HepG2 (cell line): ENCODE data around the gene ATP7A. TPM values are rescaled to one million over a fixed set of nuclear protein-coding genes. Genes with fewer than 3 reads are reported as not detected.
"Not testable (repeated sequence)": the region's sequence is repeated elsewhere in the genome, so short reads cannot be mapped to it uniquely, and the experiment has no call there.

Experiments used
- ATAC-seq: fragments of 200-7000 bp; cut with Tn5 transposase; 3 replicates; pipeline ENCODE4 v1.9.1; 2020; ENCODE audit warnings: mild to moderate bottlenecking, moderate library complexity
- BruUV-seq: library from RNA; stranded (reverse); fragments of 400-500 nt; replicated peaks from 2 replicates; lab custom pipeline; 2021; lab: Mats Ljungman, UMichigan
- CTCF ChIA-PET: fragments of 300-600 bp; formaldehyde crosslinking; extraction: SDS; loops from one replicate; lab custom pipeline; 2021; ENCODE audit warnings: low total read pairs, inconsistent platforms, low intra/inter-chr PET ratio; lab: Yijun Ruan, JAX
- POLR2A ChIA-PET: fragments of 350-600 bp; sonication (Branson Sonifier 250); formaldehyde crosslinking; loops from one replicate; lab custom pipeline; 2020; ENCODE audit warnings: antibody characterized with exemption, inconsistent platforms; lab: Yijun Ruan, JAX
- DNase-seq: peaks from one replicate; pipeline ENCODE4 v3.0.0-alpha.2; 2015; ENCODE audit warnings: low spot score
- FAIRE-seq: peaks from 3 replicates; lab custom pipeline; 2011; peaks lifted over from hg19 to GRCh38; lab: Jason Lieb, UNC
- H2AFZ ChIP-seq: one replicate; pipeline ENCODE4 v1.6.1; 2011; ENCODE audit warnings: low read length, inconsistent platforms
- H3K27ac ChIP-seq: fragments of 300-600 bp; 3 replicates; pipeline ENCODE4 v1.8.0; 2011; ENCODE audit warnings: mixed run types, mild to moderate bottlenecking, mixed read lengths, low read length, inconsistent platforms; ENCODE audit not compliant: insufficient read depth; ENCODE audit errors: extremely low read length
- H3K27me3 ChIP-seq, 2 experiments: fragments of 200-600 bp in 1 of 2; 2 replicates in 1 of 2; 3 replicates in 1 of 2; pipeline versions ENCODE4 v1.6.0 to v1.8.0; 2011; ENCODE audit warnings: low read length in 2 of 2, mild to moderate bottlenecking in 2 of 2, moderate library complexity in 2 of 2, inconsistent platforms in 1 of 2; ENCODE audit not compliant: insufficient read depth in 2 of 2, control insufficient read depth in 1 of 2
- H3K36me3 ChIP-seq, 2 experiments: fragments of 200-600 bp in 1 of 2; replicated peaks in 1 of 2; 2 replicates in 1 of 2; 3 replicates in 1 of 2; pipeline versions ENCODE4 v1.5.1 to v1.8.0; 2011; ENCODE audit warnings: low read length in 2 of 2, inconsistent platforms in 1 of 2; ENCODE audit not compliant: insufficient read depth in 2 of 2, control insufficient read depth in 1 of 2
- H3K4me1 ChIP-seq: 2 replicates; pipeline ENCODE4 v1.5.1; 2012; ENCODE audit warnings: low read length, inconsistent platforms; ENCODE audit not compliant: insufficient read depth
- H3K4me2 ChIP-seq: 2 replicates; pipeline ENCODE4 v1.6.0; 2011; ENCODE audit warnings: low read depth, low read length, inconsistent platforms
- H3K4me3 ChIP-seq, 3 experiments: fragments of 200-600 bp in 1 of 3; sonication (generic), shearing (Covaris generic) in 1 of 3; replicated peaks in 1 of 3; 2 replicates each; pipeline ENCODE4 v1.5.1; 2011 to 2016; ENCODE audit warnings: low read length in 3 of 3, inconsistent platforms in 2 of 3, low read depth in 2 of 3, mild to moderate bottlenecking in 2 of 3, control low read depth in 1 of 3, mixed read lengths in 1 of 3; ENCODE audit not compliant: insufficient read depth in 1 of 3
- H3K79me2 ChIP-seq: one replicate; pipeline ENCODE4 v1.6.1; 2011; ENCODE audit warnings: low read length, inconsistent platforms; ENCODE audit not compliant: insufficient read depth
- H3K9ac ChIP-seq: 2 replicates; pipeline ENCODE4 v1.6.0; 2011; ENCODE audit warnings: mild to moderate bottlenecking, low read depth, low read length, inconsistent platforms; ENCODE audit not compliant: insufficient read depth
- H3K9me3 ChIP-seq: 2 replicates; pipeline ENCODE4 v1.5.1; 2012; ENCODE audit warnings: mild to moderate bottlenecking, low read length
- H4K20me1 ChIP-seq: 2 replicates; pipeline ENCODE4 v1.6.0; 2011; ENCODE audit warnings: inconsistent platforms, mild to moderate bottlenecking, low read length, moderate library complexity; ENCODE audit not compliant: insufficient read depth
- CENPBD1 ChIP-seq: sonication (generic); formaldehyde crosslinking; IDR thresholded peaks from 2 replicates; pipeline ENCODE4 v1.8.0; 2022; ENCODE audit warnings: missing genetic modification reagents, low read depth, mild to moderate bottlenecking, borderline replicate concordance
- FOXA1 ChIP-seq, 2 experiments: fragments of 450-650 bp in 1 of 2; sonication (generic) in 1 of 2; formaldehyde crosslinking in 1 of 2; IDR thresholded peaks; 2 replicates each; pipeline versions ENCODE4 v1.4.0 to v1.6.1; 2016 to 2020; ENCODE audit warnings: missing genetic modification reagents in 1 of 2
- GATAD1 ChIP-seq: IDR thresholded peaks from 2 replicates; pipeline ENCODE4 v1.6.1; 2016; ENCODE audit warnings: missing genetic modification reagents, missing compliant biosample characterization
- KLF13 ChIP-seq: sonication (generic); formaldehyde crosslinking; IDR thresholded peaks from 2 replicates; pipeline ENCODE4 v1.4.0; 2020; ENCODE audit warnings: mild to moderate bottlenecking, missing genetic modification reagents
- RNF2 ChIP-seq: fragments of 450-650 bp; conservative IDR thresholded peaks from 2 replicates; pipeline ENCODE4 v1.6.1; 2016; ENCODE audit warnings: low read depth
- SIX1 ChIP-seq: sonication (generic); formaldehyde crosslinking; IDR thresholded peaks from 2 replicates; pipeline ENCODE4 v1.4.0; 2020; ENCODE audit warnings: missing genetic modification reagents, borderline replicate concordance
- TCF12 ChIP-seq, 2 experiments: fragments of 450-650 bp in 1 of 2; sonication (generic) in 1 of 2; formaldehyde crosslinking in 1 of 2; IDR thresholded peaks; 2 replicates each; pipeline versions ENCODE4 v1.6.1 to v1.8.0; 2017 to 2022; ENCODE audit warnings: antibody characterized with exemption in 1 of 2, mild to moderate bottlenecking in 1 of 2, missing genetic modification reagents in 1 of 2, moderate library complexity in 1 of 2
- ZBTB38 ChIP-seq: sonication (generic); formaldehyde crosslinking; IDR thresholded peaks from 2 replicates; pipeline ENCODE4 v1.5.1; 2020; ENCODE audit warnings: mild to moderate bottlenecking, missing genetic modification reagents
- ZKSCAN8 ChIP-seq: IDR thresholded peaks from 2 replicates; pipeline ENCODE4 v1.6.1; 2016; ENCODE audit warnings: borderline replicate concordance, missing genetic modification reagents, missing compliant biosample characterization
- ZNF598 ChIP-seq: sonication (generic); formaldehyde crosslinking; IDR thresholded peaks from 2 replicates; pipeline ENCODE4 v1.5.1; 2020; ENCODE audit warnings: mild to moderate bottlenecking, missing genetic modification reagents, borderline replicate concordance
- ZNF737 ChIP-seq: sonication (generic); formaldehyde crosslinking; IDR thresholded peaks from 2 replicates; pipeline ENCODE4 v1.5.0; 2020; ENCODE audit warnings: missing genetic modification reagents, mild to moderate bottlenecking, borderline replicate concordance
- ZNF775 ChIP-seq: sonication (generic); formaldehyde crosslinking; IDR thresholded peaks from 2 replicates; pipeline ENCODE4 v1.4.0; 2020; ENCODE audit warnings: missing genetic modification reagents, mild to moderate bottlenecking, moderate library complexity, borderline replicate concordance
- WGBS: methylation state at CpG from one replicate; pipeline ENCODE4 v1.1.6; 2017; ENCODE audit warnings: low lambda C conversion rate; 5-methylcytosine and 5-hydroxymethylcytosine counted together
- in situ Hi-C: cut with HindIII; loops from 2 replicates; pipeline ENCODE4 v1.10.0; 2017; ENCODE audit warnings: low pct_unique_long_range_greater_than_20kb; ENCODE audit not compliant: extremely low pct_ligation_motif_present
- intact Hi-C: fragments of 100-400 bp; cut with micrococcal nuclease; formaldehyde crosslinking; loops from one replicate; pipeline ENCODE4 v1.10.0; 2022; ENCODE audit not compliant: unreplicated experiment
- polyA plus RNA-seq, 8 experiments: library from polyadenylated mRNA; depleted of rRNA in 3 of 8; stranded (reverse) in 7 of 8; unstranded in 1 of 8; fragments of >200 nt; fragmentation: Illumina TruSeq in 4 of 8; extraction: Trizol in 4 of 8; gene quantifications; 2 replicates each; pipeline versions ENCODE4 v1.2.1 to v1.2.3, GENCODE V29; 2011 to 2016; ENCODE audit warnings: low read depth in 4 of 8, missing spikeins in 1 of 8, mixed read lengths in 1 of 8; ENCODE audit not compliant: insufficient read depth in 1 of 8
- total RNA-seq, 5 experiments: library from RNA; depleted of rRNA; stranded (reverse); fragments of >200 nt; fragmentation: Illumina TruSeq; extraction: Trizol; gene quantifications; 2 replicates each; pipeline ENCODE4 v1.2.3, GENCODE V29; 2016; ENCODE audit warnings: low read depth in 1 of 5

Gene ATP7A
- total and polyA plus RNA-seq, 2 of the 13 experiments (the other 11 are each of a cell fraction or from before 2014, with no cell fraction given): 1.7 to 4.7 TPM

GRCh38 chrX:77918568-77918967 is 8.1 kb downstream of the ATP7A start (continued):
- TF ChIP-seq RNF2 (no peak), SIX1 (CRISPR knock-in tag) (no peak), ZNF598 (CRISPR knock-in tag) (no peak)
- TF ChIP-seq, all 625 proteins: peak for 0

- not testable (repeated sequence) for H3K27me3 ChIP-seq
Measured at GRCh38 chrX:77919370-77919769, 8.9 kb downstream of the ATP7A start.

GRCh38 chrX:77922787-77923186 is 12.3 kb downstream of the ATP7A start:
- H2AFZ ChIP-seq: no peak overlapping the region
- CTCF ChIA-PET: no interaction called here
- H3K4me1 ChIP-seq: peaks cover under 1% of the 10 kb centered on the region; the same call in 1 of the 2 replicates
- no peaks in the 10 kb centered on the region for H3K79me2 ChIP-seq
- in situ Hi-C loops (loop anchor here (25.0 kb wide), 1 partner anchor 190 kb away; the partner anchor contains the start of gene PGK1), intact Hi-C loops (no loop called here)
- H3K36me3 ChIP-seq: no peaks in the 10 kb centered on the region
- H3K9ac ChIP-seq: no peak overlapping the region
- no peak overlapping the region for H3K27ac ChIP-seq
- H3K27me3 ChIP-seq: no peaks in the 10 kb centered on the region
- H3K9me3 ChIP-seq: no peaks in the 10 kb centered on the region
- POLR2A ChIA-PET: no interaction called here
- no peak for ATAC-seq
- BruUV-seq: no TSS peak
- no peak overlapping the region for H3K4me3 ChIP-seq
- TF ChIP-seq ZKSCAN8 (no peak), ZBTB38 (CRISPR knock-in tag) (no peak), CENPBD1 (CRISPR knock-in tag) (no peak), ZNF737 (CRISPR knock-in tag) (no peak), GATAD1 (CRISPR knock-in tag) (no peak), KLF13 (CRISPR knock-in tag) (no peak), TCF12 (IDR thresholded peaks at IDR 0.05) (no peak), TCF12 (CRISPR knock-in tag; IDR thresholded peaks at IDR 0.05) (no peak), FOXA1 (IDR thresholded peaks at IDR 0.05) (no peak), FOXA1 (CRISPR knock-in tag; IDR thresholded peaks at IDR 0.05) (no peak), ZNF775 (CRISPR knock-in tag) (no peak)
- H3K4me2 ChIP-seq: no peak overlapping the region
- DNase-seq: no peak
- H4K20me1 ChIP-seq: no peaks in the 10 kb centered on the region
- FAIRE-seq: no peak

More at GRCh38 chrX:77919370-77919769, 8.9 kb downstream of the ATP7A start:
- POLR2A ChIA-PET, CTCF ChIA-PET, H3K4me2 ChIP-seq, H3K79me2 ChIP-seq, ATAC-seq, intact Hi-C loops, H3K27ac ChIP-seq, BruUV-seq, DNase-seq, H3K9ac ChIP-seq, H2AFZ ChIP-seq, H4K20me1 ChIP-seq, H3K4me3 ChIP-seq, H3K9me3 ChIP-seq, H3K36me3 ChIP-seq, FAIRE-seq: not testable (repeated sequence)
- peaks cover 15% of the 10 kb centered on the region for H3K4me1 ChIP-seq
- 96% methylated on average over 6 of the region's 6 CpGs for WGBS
- in situ Hi-C loops: loop anchor here (25.0 kb wide), 1 partner anchor 193 kb away; the partner anchor contains the start of gene PGK1
